Germinal center (tissue), 1 donor: ENCODE results near the gene JMJD1C.

Experiments used
- DNase-seq: peaks from one replicate; pipeline ENCODE4 v3.0.0; 2012; ENCODE audit warnings: mixed read lengths, low spot score

The JMJD1C gene

GRCh38 chr10:63221950-63222349, 243.8 kb downstream of the JMJD1C start:
- no peak for DNase-seq

- no peak for DNase-seq
Observed at GRCh38 chr10:63219749-63220148, 246.0 kb downstream of the JMJD1C start.

GRCh38 chr10:63217120-63217605, 248.6 kb downstream of the JMJD1C start:
- DNase-seq, result peak; percentile 24

GRCh38 chr10:63214571-63214970, 251.2 kb downstream of the JMJD1C start:
- no peak for DNase-seq

- no peak for DNase-seq
Observed at GRCh38 chr10:63213489-63213888, 252.3 kb downstream of the JMJD1C start.

- no peak for DNase-seq
Observed at GRCh38 chr10:63210611-63211196, 255.1 kb downstream of the JMJD1C start.

- DNase-seq, result no peak
Observed at GRCh38 chr10:63209705-63210104, 256.1 kb downstream of the JMJD1C start.

- DNase-seq, result no peak
Observed at GRCh38 chr10:63208986-63209385, 256.8 kb downstream of the JMJD1C start.

GRCh38 chr10:63206997-63207811, 258.6 kb downstream of the JMJD1C start:
- DNase-seq, result no peak

GRCh38 chr10:63206576-63206975, 259.2 kb downstream of the JMJD1C start:
- no peak for DNase-seq

- DNase-seq, result no peak
Observed at GRCh38 chr10:63205421-63205820, 260.4 kb downstream of the JMJD1C start.

GRCh38 chr10:63204667-63205391, 260.9 kb downstream of the JMJD1C start:
- DNase-seq, result no peak

- no peak for DNase-seq
Observed at GRCh38 chr10:63201118-63201517, 264.7 kb downstream of the JMJD1C start.

- no peak for DNase-seq
Observed at GRCh38 chr10:63200431-63200830, 265.3 kb downstream of the JMJD1C start.

- no peak for DNase-seq
Observed at GRCh38 chr10:63199716-63200115, 266.1 kb downstream of the JMJD1C start.

GRCh38 chr10:63197344-63198092, 268.3 kb downstream of the JMJD1C start:
- no peak for DNase-seq

GRCh38 chr10:63192826-63193225, 273.0 kb downstream of the JMJD1C start:
- no peak for DNase-seq

- no peak for DNase-seq
Observed at GRCh38 chr10:63175534-63175933, 290.2 kb downstream of the JMJD1C start.

- peak; percentile 37 for DNase-seq
Observed at GRCh38 chr10:63173468-63174232, 292.1 kb downstream of the JMJD1C start.

GRCh38 chr10:63171926-63172325, 293.9 kb downstream of the JMJD1C start:
- no peak for DNase-seq

- no peak for DNase-seq
Observed at GRCh38 chr10:63171255-63171855, 294.4 kb downstream of the JMJD1C start.
